Measurements from ENCODE around the gene PARD3. TPM values are rescaled to one million over a fixed set of nuclear protein-coding genes. Genes with fewer than 3 reads are reported as not detected.

Gene PARD3
- total RNA-seq, 4 donors from 2014 or later = 150 to 172 (median 165) TPM

DNA sequence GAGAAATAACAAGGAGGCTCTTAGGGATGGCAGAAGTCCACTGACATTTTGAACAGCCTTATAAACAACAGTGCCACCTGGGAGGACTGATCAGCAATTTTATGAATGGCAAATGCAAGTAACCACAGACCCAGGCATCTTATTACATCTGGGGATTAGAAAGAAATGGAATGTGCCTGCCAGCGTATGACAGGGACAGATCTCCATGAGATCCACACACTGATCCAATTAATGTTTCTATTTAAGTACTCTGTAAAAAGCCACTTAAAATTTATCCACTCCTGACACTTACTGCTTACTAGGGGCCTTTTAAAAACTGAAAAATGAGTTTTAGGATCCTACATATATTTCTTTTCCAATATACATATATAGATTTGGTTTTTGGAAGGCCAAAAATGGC is 28.6 kb downstream of the PARD3 start:
- intact Hi-C loops (cut with DNase I; ENCODE audit: low total_unique reads) = no loop called here

DNA sequence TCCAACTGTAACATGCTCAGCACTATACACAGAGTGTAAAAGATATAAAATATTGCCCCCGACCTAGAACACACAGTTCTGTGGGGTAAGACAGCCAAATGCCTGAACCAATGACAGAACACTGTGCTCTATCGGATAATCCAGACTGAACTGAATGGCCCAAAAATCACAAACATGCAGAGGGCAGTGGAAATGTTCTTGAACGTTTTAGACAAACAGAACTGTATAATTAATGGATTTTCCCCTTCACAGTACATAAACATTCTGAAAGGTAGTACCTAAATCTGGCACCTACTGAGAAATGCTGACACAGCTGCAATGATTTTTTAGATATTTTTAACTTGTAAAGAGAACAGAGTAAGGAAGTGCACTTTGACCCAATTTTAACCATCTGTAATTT is 33.4 kb downstream of the PARD3 start:
- no peak for DNase-seq (ENCODE audit: low spot score in 2 of 2)
- intact Hi-C loops (cut with DNase I; ENCODE audit: low total_unique reads) = no loop called here
- H3K4me3 ChIP-seq (ENCODE audit: low read depth, poor library complexity, severe bottlenecking) = no peak overlapping the region
- TF ChIP-seq, protein P1, sequence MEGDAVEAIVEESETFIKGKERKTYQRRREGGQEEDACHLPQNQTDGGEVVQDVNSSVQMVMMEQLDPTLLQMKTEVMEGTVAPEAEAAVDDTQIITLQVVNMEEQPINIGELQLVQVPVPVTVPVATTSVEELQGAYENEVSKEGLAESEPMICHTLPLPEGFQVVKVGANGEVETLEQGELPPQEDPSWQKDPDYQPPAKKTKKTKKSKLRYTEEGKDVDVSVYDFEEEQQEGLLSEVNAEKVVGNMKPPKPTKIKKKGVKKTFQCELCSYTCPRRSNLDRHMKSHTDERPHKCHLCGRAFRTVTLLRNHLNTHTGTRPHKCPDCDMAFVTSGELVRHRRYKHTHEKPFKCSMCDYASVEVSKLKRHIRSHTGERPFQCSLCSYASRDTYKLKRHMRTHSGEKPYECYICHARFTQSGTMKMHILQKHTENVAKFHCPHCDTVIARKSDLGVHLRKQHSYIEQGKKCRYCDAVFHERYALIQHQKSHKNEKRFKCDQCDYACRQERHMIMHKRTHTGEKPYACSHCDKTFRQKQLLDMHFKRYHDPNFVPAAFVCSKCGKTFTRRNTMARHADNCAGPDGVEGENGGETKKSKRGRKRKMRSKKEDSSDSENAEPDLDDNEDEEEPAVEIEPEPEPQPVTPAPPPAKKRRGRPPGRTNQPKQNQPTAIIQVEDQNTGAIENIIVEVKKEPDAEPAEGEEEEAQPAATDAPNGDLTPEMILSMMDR (IDR thresholded peaks at IDR 0.05) = no peak
- TF ChIP-seq POLR2A (IDR thresholded peaks at IDR 0.05) = no peak
- 28 to 42% methylated on average over 3 of the region's 3 CpGs for WGBS, 2 donors

More for the DNA sequence above, 28.6 kb downstream of the PARD3 start:
- DNase-seq (ENCODE audit: low spot score in 2 of 2) = no peak
- TF ChIP-seq, protein P1 (IDR thresholded peaks at IDR 0.05) = no peak
- no peak for TF ChIP-seq POLR2A (IDR thresholded peaks at IDR 0.05)
- 42 to 44% methylated on average over 1 of the region's 1 CpG for WGBS, 2 donors
- no peak overlapping the region for H3K4me3 ChIP-seq (ENCODE audit: low read depth, poor library complexity, severe bottlenecking)

DNA sequence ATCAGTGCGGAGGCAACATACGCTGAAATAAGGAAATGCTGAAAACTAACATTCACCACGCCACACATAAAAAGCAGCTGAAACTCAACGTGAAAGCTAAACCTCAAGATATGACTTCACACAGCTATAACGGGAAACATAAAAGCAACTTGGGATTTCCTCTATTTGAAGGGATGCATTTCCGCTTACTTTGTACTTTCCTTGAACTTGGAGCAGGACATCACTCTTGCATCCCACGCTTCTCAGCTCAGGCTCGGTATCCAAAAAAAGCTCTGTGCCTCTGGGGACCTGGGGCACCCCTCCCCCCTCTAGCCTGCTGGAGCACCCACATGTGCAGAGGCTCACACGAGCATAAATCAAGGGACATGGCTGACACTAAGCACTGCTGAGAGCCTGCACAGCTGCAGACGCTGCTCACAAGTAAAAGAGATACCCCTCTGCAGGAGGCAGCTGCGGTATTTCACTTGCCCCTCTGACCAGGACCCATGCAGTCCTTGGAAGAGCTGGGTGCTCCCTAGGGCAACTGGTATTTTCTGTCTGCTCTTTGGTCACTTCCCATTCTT is 34.2 kb downstream of the PARD3 start:
- TF ChIP-seq, protein P1 (IDR thresholded peaks at IDR 0.05) = no peak
- no peak for TF ChIP-seq POLR2A (IDR thresholded peaks at IDR 0.05)
- 45 to 47% methylated on average over 11 of the region's 11 CpGs for WGBS, 2 donors
- intact Hi-C loops (cut with DNase I; ENCODE audit: low total_unique reads) = no loop called here
- no peak for DNase-seq (ENCODE audit: low spot score in 2 of 2)
- H3K4me3 ChIP-seq (ENCODE audit: low read depth, poor library complexity, severe bottlenecking) = no peak overlapping the region

DNA sequence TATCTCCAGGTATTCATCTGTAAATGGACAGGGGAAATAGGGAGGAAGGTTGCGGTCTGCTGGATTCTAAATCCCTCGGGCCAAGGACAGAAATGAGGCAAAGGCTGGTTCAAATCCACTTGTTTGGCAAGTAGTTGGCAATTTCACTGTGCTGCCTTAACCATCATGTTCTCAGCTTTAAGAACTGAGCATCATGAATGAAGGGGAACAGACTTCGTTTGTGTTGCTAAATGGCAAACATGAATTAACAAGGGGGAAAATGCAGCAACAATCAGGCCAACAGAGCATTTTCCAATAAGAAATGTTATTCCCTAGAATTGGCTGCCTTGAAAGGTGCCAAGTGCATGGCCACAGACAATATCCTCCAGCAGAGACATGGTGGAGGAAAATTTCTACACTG is 36.9 kb downstream of the PARD3 start:
- no peak for DNase-seq (ENCODE audit: low spot score in 2 of 2)
- intact Hi-C loops (cut with DNase I; ENCODE audit: low total_unique reads) = no loop called here
- TF ChIP-seq, protein P1 (IDR thresholded peaks at IDR 0.05) = no peak
- no peak for TF ChIP-seq POLR2A (IDR thresholded peaks at IDR 0.05)
- H3K4me3 ChIP-seq (ENCODE audit: low read depth, poor library complexity, severe bottlenecking) = no peak overlapping the region
- WGBS, 2 donors = 81 to 86% methylated on average over 3 of the region's 3 CpGs

DNA sequence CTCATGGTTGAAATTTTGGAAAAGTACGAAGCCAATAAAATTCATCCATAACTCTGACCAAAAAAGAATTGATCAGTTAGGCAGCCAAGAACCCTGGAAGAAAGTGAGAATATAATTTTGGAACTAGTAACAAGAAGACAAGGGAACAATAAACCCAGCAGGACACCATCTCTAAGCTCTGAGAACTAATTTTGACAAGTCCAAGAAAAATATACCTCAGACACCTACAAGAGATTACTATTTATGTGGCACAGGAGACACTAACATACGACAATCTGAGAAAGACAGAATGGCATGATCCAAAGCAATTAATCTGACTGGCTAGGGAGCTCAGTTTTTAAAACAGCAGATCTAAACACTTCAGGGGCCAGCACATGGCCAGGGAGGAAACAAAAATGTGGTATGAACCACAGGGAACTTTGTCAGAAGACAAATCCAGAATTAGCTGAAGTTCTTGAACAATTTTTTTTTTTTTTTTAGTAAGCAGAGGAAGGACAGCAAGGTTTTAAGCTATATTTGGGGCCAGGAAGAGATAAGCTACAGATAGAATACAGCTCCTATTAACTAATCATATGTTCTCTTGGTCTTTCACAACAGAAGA is 38.9 kb downstream of the PARD3 start:
- TF ChIP-seq POLR2A (IDR thresholded peaks at IDR 0.05) = no peak
- WGBS, 2 donors = 60 to 67% methylated on average over 2 of the region's 2 CpGs
- intact Hi-C loops (cut with DNase I; ENCODE audit: low total_unique reads) = no loop called here
- H3K4me3 ChIP-seq (ENCODE audit: low read depth, poor library complexity, severe bottlenecking) = no peak overlapping the region
- no peak for DNase-seq (ENCODE audit: low spot score in 2 of 2)

DNA sequence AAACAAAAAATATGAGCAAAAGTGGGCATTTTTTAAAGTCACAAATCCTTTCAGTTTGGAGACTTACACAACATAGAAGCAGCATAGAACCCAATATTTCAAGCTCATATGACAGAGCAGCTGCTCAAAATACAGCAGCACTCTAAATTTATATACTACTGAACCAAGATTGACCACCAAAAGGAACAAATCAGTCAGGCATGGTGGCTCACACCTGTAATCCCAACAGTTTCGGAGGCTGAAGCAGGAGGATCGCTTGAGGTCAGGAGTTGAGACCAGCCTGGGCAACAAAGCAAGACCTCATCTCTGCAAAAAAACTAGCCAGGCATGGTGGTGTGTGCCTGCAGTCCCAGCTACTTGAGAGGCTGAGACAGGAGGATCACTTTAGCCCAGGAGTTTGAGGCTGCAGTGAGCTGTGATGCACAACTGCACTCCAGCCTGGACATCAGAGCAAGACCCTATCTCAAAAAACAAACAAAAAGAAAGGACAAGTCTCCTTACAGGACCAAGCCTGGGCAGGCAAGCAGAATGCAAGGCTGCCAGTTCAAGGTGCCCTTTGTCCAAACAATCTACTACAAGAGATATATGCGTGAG is 40.0 kb downstream of the PARD3 start:
- no peak for TF ChIP-seq POLR2A (IDR thresholded peaks at IDR 0.05)
- TF ChIP-seq, protein P1 (IDR thresholded peaks at IDR 0.05) = no peak
- H3K4me3 ChIP-seq (ENCODE audit: low read depth, poor library complexity, severe bottlenecking) = no peak overlapping the region
- WGBS, 2 donors = 90 to 97% methylated on average over 3 of the region's 3 CpGs
- no peak for DNase-seq (ENCODE audit: low spot score in 2 of 2)
- intact Hi-C loops (cut with DNase I; ENCODE audit: low total_unique reads) = no loop called here
